ENCODE measurements around the gene RNGTT.

- TF ChIP-seq CTCF (conservative IDR thresholded peaks at IDR 0.05; ENCODE audit: low read length) (no peak), EZH2phosphoT487 (IDR thresholded peaks at IDR 0.05; ENCODE audit: borderline replicate concordance) (no peak)
These were observed 390.8 kb downstream of the RNGTT start for GRCh38 chr6:88572449-88573139.

Data from Loucy (cell line).